GM21423 (cell line): ENCODE results near the gene SPAG16.

Experiments
- ATAC-seq: cut with Tn5 transposase; IDR thresholded peaks from one replicate; pipeline ENCODE4 v1.9.1; 2021; ENCODE audit warnings: mild to moderate bottlenecking, moderate library complexity; ENCODE audit not compliant: unreplicated experiment

Gene SPAG16

GRCh38 chr2:214226061-214226460 is 941.8 kb downstream of the SPAG16 start:
- ATAC-seq = no peak

DNA sequence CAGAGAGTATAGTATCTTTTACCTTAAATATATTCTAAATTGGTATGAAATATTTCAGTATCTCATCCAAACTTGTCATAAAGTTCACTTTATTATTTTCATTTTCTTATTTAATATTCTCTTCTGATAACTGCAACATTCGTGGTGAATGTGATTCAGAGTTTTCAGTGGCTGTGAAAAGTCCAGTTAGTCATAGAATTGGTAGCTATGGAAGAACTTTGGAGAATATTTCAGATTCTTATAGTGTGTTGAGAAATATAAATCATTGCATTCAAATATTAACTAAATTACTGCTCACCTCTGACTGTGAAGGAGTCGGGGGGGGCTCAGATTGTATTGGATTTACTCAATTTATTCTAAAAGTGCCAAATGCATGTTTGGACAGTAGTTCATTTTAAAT is 948.0 kb downstream of the SPAG16 start:
- no peak for ATAC-seq

DNA sequence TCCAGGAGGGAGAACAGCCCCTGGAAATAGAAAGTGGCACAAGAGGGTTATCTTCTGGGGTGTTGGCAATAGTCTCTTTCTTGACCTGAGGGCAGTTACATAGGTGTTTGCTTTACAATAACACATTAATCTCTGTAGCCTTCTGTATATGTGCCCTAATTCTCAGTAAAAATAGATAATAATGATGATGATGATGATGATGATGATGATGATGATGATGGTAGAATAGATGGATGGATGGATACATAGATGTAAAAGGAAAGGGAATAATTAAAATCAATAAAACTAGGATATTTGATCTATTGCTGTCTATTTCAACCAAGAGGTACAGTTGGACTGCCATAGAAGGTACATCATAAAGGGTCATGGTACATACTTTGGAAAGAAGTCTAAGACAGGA is 948.9 kb downstream of the SPAG16 start:
- ATAC-seq = no peak

- no peak for ATAC-seq
Observed at GRCh38 chr2:214242797-214243196, 958.5 kb downstream of the SPAG16 start.

GRCh38 chr2:214244847-214245246 is 960.6 kb downstream of the SPAG16 start:
- ATAC-seq = no peak

DNA sequence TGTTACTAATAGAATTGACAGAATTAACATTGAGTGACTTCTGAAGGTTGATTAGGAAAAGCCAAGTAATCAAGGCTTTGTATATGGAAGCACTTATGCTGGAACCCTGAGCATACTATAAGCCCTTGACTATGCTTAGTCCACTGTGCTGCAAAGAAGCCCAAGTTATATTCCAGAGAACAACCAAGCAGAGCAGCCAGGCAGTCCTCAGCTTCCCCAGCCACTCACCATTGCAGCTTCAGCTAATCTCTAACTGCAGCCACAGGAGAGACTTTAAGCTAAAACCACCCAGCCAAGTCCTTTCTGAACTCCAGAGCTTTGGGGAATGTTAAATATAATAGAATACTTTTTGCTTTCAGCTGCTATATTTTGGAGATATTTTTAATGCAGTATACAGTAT is 962.2 kb downstream of the SPAG16 start:
- no peak for ATAC-seq

DNA sequence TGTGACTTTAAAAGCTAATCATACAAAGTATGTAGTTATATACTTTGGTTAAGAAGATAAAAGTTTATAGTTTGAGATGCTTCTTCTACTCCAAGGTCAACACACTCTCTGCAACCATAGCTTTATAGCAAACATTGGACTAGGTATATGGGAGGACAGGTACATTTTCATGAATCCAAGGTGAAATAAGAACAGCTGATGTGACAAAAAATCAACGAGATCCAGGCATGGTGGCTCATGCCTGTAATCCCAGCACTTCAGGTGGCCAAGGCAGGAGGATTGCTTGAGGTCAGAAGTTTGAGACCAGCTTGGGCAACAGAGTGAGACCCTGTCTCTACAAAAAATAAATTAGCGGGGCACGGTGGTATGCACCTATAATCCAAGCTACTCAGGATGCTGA is 963.3 kb downstream of the SPAG16 start:
- ATAC-seq = no peak

DNA sequence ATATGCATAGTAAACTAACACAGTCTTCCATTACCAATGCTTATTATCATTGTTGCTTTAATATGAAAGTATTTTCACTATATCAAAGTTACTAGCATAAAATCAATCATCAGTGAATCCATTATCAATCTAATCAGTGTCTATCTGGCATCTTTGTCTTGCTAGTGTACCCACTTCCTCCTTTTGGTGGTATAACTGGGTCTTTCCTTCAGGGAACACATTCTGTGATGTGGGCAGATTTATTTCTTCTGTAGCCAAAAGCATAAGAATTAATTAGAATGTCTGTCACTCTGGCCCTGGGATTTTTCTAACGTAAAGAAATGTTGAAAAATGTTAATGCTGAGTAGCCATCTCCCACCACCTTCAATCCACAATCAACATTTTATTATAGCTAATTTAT is 970.8 kb downstream of the SPAG16 start:
- ATAC-seq = no peak

DNA sequence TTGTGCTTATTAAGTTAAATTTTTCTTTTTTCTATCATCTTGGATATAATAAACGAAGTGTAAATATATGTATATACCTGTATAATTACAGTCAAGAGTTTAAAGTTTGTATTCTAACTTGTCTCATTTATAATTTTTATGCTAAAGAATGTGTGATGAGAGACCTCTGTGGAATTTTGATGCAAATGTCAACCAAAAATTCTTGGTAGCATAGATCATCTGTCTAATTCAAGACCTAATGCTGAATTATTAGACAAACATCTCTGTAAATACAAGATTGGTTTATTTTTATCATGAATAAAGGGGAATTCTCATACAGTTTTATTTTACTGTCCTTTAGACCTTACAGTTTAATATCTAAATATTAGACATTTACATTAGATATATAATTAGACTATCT is 977.4 kb downstream of the SPAG16 start:
- ATAC-seq = no peak

- no peak for ATAC-seq
Observed at GRCh38 chr2:214264171-214264570, 979.9 kb downstream of the SPAG16 start.

DNA sequence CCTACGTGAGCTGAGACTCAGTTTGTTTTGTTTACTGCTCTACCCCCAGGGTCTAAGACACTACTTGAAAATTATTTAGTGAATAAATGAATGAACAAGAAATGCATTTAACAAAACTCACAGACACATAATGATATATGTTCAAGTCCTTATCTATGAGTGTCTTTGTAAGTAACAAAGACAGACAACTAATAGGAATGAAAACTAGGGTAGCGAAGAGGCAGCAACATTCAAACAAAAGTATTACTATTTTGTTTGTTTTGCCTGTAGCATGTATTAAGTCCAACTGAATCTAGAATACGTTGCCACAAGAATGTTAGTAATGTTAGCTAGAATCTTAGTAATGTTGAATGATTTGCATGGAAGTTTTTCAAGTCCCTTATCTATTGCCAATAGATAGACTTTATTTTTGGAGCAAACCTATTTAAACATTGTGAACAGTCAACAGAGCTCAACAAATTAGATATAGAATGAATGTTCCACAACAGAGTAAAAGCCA is 981.8 kb downstream of the SPAG16 start:
- ATAC-seq = no peak

DNA sequence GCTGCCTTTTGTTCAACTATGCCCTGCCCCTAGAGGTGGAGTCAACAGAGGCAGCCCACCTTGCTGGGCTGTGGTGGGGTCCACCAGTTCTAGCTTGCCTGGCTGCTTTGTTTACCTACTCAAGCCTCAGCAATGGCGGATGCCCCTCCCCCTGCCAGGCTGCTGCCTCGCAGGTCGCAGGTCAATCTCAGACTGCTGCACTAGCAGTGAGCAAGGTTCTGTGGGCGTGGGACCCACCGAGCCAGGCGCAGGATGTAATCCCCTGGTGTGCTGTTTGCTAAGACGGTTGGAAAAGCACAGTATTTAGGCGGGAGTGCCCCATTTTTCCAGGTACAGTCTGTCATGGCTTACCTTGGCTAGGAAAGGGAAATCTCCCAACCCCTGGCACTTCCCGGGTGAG is 993.6 kb downstream of the SPAG16 start:
- no peak for ATAC-seq

DNA sequence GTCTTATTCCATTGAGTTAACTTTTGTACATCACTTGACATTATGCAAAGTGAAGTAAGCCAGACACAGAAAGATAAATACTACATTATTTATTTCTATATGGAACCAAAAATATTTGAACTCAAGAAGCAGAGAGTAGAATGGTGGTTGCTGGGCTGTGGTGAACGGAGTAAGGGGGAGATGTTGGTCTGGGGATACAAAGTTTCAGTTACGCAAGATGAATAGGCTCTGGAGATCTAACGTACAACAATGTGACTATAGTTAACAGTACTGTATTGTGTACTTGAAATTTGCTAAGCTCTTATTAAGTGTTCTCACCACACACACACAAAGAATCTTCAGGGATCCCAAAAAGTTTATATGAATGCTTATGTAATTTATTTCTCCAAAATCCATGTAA is 1001.7 kb downstream of the SPAG16 start:
- ATAC-seq = no peak

GRCh38 chr2:214293593-214293992 is 1009.3 kb downstream of the SPAG16 start:
- ATAC-seq = no peak

DNA sequence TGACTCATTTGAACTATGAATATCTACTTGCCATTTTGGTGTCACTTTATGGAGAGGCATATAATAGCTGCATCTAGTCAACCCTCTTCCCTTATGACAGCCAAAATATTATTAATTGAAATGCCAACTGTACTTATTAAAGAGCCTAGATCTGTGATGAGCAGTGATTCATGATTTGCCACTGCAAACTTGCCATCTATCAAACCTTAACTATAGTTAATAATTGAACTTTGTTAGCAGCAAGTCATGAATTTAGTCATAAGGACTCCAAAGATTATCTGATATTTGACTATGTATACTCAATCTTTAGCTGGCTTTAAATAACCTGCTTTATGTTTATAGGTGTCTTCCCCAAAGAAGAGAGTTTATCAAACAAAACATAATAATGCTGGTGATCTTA is 1010.2 kb downstream of the SPAG16 start:
- ATAC-seq = no peak

- no peak for ATAC-seq
Observed at GRCh38 chr2:214297423-214297822, 1013.2 kb downstream of the SPAG16 start.

- ATAC-seq = peak; percentile 59
Observed at GRCh38 chr2:214310319-214310718, 1026.1 kb downstream of the SPAG16 start.

GRCh38 chr2:214311031-214311533 is 1026.8 kb downstream of the SPAG16 start:
- ATAC-seq = peak; percentile 45

DNA sequence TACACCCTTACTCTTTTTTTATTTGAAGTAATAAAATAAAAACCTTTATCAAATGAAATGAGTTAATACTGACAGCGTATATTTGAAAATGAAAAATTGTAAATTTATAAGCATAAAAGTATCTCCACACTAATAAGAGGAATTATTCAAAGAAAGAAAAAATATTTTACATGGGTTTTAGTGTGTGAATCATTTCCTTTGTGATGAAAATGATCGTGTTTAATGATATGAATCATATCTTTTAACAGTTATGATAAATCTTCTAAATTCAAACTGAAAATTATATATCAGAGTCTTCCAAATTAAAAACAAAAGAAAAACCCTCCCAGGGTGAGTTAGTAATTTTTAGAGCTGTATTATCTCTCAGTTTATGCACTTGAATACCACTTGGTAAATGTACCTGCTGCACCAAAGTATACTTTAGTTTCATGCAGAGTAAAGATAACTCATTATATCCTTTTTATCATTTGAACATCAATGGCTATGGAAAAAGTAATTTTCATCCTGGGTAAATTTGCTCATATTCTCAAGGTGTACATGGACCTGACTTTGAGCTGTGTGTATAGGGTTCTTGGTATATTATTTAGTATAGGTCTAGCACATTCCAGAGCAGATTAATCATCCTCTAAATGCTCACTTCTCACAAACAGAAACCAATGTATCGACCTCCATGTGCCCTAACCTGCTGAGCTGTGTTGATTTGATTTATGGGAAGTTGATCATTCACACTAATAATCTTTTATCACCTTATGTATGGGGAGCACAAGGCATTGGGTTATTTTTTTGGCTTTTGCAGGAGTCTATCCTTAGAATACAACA is 1027.9 kb downstream of the SPAG16 start:
- no peak for ATAC-seq

DNA sequence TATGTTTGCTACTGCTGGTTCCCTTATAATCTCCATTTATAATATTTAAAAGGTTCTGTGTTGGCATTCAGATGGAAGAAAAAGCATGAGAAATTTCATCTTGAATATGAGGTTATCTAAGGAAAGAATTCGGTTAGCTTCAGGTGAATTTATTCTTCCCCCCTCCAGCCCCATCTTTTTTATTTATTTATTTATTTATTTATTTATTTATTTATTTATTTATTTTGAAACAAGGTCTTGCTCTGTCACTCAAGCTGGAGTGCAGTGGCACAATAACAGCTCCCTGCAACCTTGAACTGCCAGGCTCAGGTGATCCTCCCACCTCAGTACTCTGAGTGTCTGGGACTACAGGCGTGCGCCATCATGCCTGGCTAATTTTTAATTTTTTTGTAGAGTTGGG is 1031.1 kb downstream of the SPAG16 start:
- ATAC-seq = no peak

- ATAC-seq = no peak
Observed at GRCh38 chr2:214320211-214320610, 1035.9 kb downstream of the SPAG16 start.

- no peak for ATAC-seq
Observed at GRCh38 chr2:214322662-214323061, 1038.4 kb downstream of the SPAG16 start.

GRCh38 chr2:214325404-214325803 is 1041.1 kb downstream of the SPAG16 start:
- ATAC-seq = no peak
